ENCODE results near the gene CASP4.
"Not testable (repeated sequence)": the region's sequence is repeated elsewhere in the genome, so short reads cannot be mapped to it uniquely, and the experiment has no call there.

The CASP4 gene

GRCh38 chr11:104968355-104968855, at the start of gene CASP4:
TSS of gene CASP4 (minus strand) at chr11:104968574. CDS start at chr11:104968525, 49 bp downstream.
- no peak for DNase-seq

DNA sequence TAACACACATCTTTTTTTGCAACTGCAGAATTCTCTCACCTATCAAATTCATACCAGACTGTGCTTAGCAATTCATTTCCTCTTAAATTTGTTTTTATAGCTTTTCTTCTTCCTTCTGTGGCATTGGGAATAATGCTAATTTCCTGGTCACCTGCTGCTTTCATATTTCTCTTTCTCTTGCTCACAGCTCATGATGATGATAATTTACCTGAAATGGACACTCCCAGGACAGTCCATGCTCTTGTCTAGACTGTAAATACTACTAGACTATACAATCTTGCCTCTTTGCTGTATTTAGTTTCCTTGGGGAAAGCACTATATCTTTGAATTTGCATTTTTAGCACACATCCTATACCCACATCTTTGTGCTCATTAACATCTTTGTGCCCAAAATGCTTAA, 39.1 kb upstream of the CASP4 start:
- no peak for DNase-seq

- no peak for DNase-seq
Observed at GRCh38 chr11:105005451-105005845, 37.1 kb upstream of the CASP4 start.

- DNase-seq = no peak
Observed at GRCh38 chr11:105004021-105004420, 35.6 kb upstream of the CASP4 start.

DNA sequence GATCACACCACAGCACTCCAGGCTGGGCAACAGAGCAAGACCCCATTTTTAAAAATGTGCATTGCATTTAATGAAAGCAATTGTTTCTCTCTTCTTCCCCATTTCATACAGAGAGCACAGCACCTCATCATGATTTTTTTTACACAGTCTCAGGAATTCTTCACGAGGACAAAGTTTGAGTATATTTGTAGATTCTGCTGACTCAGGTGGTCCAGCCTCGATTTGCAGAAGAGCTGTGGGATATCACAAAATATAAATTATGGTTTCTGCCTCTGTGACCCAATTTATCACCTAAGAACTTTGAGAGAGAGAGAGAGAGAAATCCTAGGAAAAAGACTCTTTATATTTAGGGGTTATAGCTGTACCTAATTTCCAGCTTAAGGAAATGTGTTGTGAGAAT, 34.8 kb upstream of the CASP4 start:
- no peak for DNase-seq

DNA sequence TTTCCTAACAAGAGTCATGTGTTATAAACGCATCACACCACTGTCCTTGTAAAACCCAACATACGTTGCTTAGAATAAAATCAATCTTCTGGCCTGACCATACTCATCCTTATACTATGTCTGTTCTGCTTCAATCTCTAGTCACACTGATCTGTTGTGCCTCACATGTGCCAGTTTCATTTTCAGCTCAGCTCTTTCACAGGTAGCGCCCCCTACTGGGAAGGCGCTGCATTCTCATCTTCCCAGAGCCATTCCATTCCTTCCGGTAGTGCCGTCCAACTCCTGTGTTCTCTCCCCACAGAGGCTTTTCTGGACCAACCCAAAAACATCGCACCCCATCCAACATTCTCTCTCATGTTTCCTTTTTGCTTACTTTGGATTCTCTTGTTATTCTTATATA, 32.4 kb upstream of the CASP4 start:
- peak; percentile 44 for DNase-seq

DNA sequence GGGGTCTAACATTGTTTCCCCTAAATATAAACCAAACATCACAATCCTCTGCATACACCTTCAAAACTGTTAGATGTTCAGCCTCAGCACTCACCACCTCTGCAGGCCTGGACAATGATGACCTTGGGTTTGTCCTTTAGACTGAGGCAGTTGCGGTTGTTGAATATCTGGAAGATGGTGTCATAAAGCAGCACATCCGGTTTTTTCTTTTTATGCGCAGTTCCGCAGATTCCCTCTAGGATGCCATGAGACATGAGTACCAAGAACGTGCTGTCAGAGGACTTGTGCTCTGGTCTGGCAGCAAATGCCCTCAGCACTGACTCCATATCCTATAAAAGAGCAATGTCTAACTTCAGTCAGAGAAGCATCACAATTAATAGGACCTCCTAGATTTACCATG, 31.8 kb upstream of the CASP4 start:
- DNase-seq = no peak

GRCh38 chr11:104999721-105000120, 31.3 kb upstream of the CASP4 start:
- no peak for DNase-seq

DNA sequence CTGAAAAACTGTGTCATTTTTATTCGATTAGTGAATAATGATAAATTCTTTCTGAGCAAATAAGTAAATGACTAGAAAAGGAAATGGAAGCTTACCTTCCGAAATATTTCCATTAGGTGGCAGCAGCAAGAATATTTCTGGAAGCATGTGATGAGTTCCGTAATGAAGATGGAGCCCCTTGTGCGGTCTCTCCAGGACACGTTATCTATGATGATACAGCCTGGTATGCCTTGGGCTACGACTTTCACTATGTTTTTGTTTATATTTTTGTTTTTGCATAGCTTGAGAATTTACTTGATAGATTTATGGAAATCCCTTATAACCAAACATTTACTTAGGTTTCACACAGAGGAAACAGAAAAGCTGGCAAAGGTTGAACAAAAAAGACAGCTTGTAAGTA, 28.9 kb upstream of the CASP4 start:
- DNase-seq = no peak

DNA sequence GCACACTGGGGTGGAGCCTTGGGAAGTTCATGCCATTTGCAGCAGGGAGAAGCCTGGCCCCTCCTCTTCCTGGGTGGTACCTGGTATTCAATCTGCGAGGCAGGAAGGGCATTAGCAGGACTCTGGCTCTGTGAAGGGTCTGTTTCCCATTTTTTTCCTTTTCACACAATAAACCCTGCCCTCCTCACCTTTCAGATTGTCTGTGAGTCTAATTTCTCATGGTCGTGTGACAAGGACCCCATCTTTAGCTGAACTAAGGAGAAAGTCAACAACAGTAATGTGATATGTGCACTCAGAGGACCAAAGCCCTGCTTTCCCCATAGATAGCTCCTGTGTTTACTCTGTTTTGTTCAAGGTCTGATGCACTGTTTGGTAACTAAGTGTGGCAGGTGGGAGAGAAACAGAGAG, 26.6 kb upstream of the CASP4 start:
- DNase-seq = no peak

GRCh38 chr11:104992781-104993180, 24.4 kb upstream of the CASP4 start:
- no peak for DNase-seq

DNA sequence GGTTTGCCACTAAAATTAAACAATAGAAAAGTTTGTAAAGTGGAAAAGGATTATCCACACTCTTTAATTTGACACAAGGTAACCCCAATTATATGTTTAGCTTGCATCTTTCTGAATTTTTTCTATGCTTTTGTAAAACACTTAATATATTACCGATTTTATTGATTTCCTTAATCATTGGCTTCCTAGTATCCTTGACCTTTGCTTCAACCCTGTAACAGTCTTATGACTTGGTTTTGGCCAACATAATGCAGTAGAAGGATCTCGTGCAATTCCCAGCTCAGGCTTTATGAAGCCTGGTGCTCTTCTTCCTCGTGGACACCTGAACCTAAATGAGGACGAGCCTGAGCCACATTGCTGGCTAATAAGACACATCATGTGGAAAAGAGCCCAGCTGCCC, 23.6 kb upstream of the CASP4 start:
- DNase-seq = no peak

DNA sequence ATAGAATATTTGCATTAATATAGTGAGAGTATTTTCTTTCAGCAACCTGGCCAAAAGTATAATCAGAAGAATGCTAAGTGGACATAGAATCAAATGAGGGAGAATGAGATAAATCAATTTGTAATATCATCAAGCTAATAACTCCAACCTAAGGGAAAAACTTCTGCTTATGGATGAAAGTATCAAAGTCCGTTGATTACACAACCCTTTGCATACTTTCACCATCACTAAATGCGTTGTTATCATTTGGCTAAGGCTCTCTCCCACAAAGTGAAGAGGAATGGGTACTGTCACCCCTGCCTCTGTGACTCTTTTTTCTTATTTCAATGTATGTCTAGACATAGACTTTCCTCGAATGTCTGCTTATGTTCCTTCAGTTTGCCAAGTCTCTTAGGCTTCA, 16.4 kb upstream of the CASP4 start:
- no peak for DNase-seq

- DNase-seq = no peak
Observed at GRCh38 chr11:104979839-104980238, 11.5 kb upstream of the CASP4 start.

DNA sequence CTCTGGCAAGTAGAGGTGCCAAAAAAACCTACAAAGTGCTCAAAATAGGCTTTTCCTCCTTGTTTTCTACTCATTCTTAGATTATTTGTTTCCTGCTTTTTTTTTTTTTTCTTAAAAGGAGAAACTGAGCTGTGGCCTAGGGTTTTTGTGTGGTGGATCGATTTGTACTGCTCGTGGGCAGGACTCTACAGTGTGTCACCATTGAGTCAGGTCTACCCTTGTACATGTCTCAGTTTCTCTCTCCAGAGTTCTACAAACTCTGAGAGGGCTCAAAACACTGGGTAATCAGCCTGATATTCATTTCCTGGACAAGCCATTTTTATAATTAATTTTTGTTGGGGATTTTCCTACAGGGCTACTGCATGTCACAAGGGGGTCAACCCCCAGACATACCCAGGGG, 5.2 kb upstream of the CASP4 start:
- no peak for DNase-seq

GRCh38 chr11:104972924-104973323, 4.5 kb upstream of the CASP4 start:
- DNase-seq = not testable (repeated sequence)

- no peak for DNase-seq
Observed at GRCh38 chr11:104970756-104971155, 2.4 kb upstream of the CASP4 start.

- DNase-seq = no peak
Observed at GRCh38 chr11:104968856-104969776, 742 bp upstream of the CASP4 start.

DNA sequence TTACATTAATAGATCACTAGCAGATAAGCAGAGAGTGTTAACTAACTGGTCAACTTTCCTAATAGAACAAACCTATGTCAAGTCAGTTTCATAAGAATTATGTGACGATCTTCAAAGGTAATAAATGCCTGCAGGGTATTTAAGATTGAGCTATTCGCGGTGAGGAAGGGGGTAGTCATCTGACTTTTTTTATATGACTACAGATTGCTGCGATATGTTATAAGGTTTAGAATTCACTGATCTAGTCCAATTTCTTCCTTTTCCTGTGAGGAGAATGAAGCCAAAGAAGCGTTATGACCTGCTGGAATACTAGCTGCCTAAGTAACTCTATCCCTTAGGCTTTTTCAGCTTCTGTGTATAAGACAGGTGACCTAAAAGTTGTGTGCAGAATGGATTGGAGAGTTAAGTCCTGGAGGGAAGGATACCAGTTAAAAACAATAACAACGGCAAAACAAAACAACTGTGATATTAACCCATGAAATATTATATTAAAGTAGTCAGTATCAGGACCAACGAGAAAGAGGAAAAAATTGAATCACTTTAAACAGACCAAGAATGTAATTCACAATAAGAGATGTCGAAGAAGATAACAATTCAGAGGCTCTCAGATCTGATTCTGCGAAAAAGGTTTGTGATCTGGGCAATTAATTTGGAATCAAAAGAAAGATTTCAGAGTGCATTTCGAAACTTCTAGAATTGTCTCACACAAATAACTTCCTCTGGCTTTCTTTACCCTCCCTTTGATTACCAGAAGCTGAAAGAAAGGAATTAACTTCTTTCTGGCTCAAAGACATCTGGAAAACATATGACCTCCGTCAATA, 630 bp downstream of the CASP4 start:
- DNase-seq = no peak

GRCh38 chr11:104965735-104966134, 2.6 kb downstream of the CASP4 start:
- no peak for DNase-seq

- no peak for DNase-seq
Observed at GRCh38 chr11:104964247-104964646, 4.1 kb downstream of the CASP4 start.

DNA sequence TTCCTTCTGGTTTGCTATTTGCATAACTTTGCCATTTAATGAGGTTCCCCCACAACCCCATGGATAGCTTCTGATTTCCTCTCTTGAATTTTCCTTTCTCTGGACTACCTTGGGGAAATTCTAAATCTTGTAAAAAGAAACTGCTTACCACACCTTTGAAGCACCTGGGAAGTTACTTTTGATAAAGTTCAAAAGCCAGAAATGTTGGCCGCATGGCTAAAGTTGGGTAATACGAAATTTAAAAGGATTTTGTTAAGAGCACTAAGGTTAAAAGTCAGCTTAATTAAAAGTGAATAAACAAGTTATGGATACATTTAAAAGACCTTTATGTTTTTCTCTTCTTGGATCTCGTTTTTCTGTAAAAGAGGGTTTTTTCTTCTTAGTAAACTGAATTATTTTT, 5.5 kb downstream of the CASP4 start:
- no peak for DNase-seq

DNA sequence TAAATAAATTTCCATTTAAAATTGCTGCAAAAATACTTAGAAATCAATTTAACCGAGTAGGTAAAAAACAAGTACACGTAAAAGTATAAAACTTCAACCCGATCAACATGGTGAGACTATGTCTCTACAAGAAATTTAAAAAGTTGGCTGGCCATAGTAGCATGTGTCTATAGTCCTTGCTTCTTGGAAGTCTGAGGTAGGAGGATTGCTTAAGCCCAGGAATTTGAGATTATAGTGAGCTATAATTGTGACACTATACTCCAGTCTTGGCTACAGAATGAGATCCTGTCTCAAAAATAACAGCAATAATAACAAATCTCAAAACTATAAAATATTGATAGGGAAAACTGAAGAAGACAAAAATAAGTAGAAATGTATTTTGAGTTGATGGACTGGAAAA, 11.1 kb downstream of the CASP4 start:
- no peak for DNase-seq

DNA sequence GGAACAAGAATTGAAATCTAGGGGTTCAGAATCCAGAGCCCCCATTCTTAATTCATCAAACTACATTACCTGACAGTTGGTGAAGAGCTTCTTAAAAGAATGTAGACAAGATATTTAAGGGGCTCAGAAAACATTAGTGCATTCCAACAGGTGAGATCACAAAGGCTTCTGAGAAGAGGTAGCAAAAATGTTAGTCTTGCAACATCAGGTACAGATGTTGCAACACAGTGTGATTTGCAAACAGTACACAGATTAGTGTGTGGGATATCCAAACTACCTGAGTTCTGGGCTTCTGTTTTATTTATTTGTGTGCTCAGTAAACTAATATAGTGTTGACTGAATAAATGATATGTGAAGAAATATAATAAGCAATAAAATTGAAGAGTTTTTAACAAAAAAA, 11.8 kb downstream of the CASP4 start:
- no peak for DNase-seq
